Neural crest cell (in vitro differentiated cells): ENCODE results near the gene PIMREG. TPM values are rescaled to one million over a fixed set of nuclear protein-coding genes. Genes with fewer than 3 reads are reported as not detected.
A peak's percentile ranks its signal among the peaks of the same experiment; 100 is the strongest.

Experiments
- DNase-seq: peaks from one replicate; pipeline ENCODE4 v3.0.0; 2021; ENCODE audit warnings: low read depth, mixed read lengths, low spot score
- H3K27ac Mint-ChIP-seq: one replicate; pipeline ENCODE4 v1.8.0; 2021; ENCODE audit warnings: mild to moderate bottlenecking, mixed read lengths; ENCODE audit not compliant: unreplicated experiment
- H3K27me3 Mint-ChIP-seq: 2 replicates; pipeline ENCODE4 v1.8.0; 2021; ENCODE audit warnings: low read depth, mild to moderate bottlenecking, mixed read lengths
- H3K36me3 Mint-ChIP-seq: 2 replicates; pipeline ENCODE4 v1.8.0; 2021; ENCODE audit warnings: low read depth, mild to moderate bottlenecking, mixed read lengths
- H3K4me1 Mint-ChIP-seq: 2 replicates; pipeline ENCODE4 v1.8.0; 2021; ENCODE audit warnings: mixed read lengths
- H3K4me3 Mint-ChIP-seq: one replicate; pipeline ENCODE4 v1.8.0; 2021; ENCODE audit warnings: mild to moderate bottlenecking, mixed read lengths
- H3K9me3 Mint-ChIP-seq: 2 replicates; pipeline ENCODE4 v1.8.0; 2021; ENCODE audit warnings: mixed read lengths
- CTCF ChIP-seq: fragments of 200-600 bp; sonication (generic); conservative IDR thresholded peaks from 2 replicates; pipeline ENCODE4 v1.5.0; 2021; ENCODE audit warnings: antibody characterized with exemption, mild to moderate bottlenecking
- total RNA-seq: library from RNA; stranded (reverse); gene quantifications from 2 replicates; pipeline ENCODE4 v1.2.1, GENCODE V29; 2021

The PIMREG gene
- total RNA-seq, 1 donor from 2014 or later, result 115 TPM

GRCh38 chr17:6449307-6449706, 5.1 kb downstream of the PIMREG start:
- peaks cover 58% of the 10 kb centered on the region for H3K4me1 Mint-ChIP-seq
- H3K27ac Mint-ChIP-seq, result no peak overlapping the region
- no peak overlapping the region for H3K4me3 Mint-ChIP-seq
- no peak for TF ChIP-seq CTCF
- no peaks in the 10 kb centered on the region for H3K9me3 Mint-ChIP-seq
- no peak for DNase-seq
- H3K27me3 Mint-ChIP-seq, result peaks cover 2% of the 10 kb centered on the region
- peaks cover 18% of the 10 kb centered on the region for H3K36me3 Mint-ChIP-seq

DNA sequence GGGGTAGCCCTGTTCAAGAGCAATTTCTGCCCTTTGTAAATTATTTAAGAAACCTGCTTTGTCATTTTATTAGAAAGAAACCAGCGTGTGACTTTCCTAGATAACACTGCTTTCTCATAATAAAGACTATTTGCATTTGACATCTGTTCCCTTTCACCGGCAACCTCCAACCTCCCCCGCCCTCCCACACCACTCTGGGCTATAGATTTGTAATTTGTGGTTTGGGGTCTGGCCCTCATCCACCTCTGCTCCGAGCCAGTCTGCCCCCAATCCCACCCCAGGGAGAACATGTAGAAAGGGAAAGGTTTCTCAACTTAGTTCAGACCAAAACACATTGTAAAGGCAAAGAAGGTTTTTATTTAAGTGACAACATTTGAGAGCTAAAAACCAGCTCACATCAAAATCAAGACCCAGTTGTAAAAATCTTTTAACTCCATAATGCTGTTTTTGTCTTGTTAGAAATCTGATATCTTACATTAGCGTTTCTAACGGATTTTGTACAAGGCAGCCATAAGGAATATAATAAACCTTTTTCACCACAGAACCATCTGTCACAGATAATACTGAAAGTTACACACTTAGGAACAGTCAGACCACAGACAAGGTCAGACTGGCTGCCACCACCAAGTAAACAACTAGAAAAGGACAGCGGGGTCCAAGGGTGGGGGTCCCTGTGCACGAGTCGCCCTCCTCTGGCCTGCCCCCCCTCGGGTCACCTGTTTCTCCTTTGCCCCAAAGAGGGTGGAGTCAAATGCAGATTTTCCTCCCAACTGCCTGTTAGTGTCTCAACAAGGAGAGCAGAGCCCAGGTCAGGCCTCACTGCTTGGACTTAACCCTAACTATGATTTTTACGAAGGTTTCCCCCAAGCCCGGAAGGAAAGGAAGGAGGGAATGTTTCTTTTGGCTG, 6.9 kb downstream of the PIMREG start:
- Mint-ChIP-seq H3K4me3 (peak overlapping the region; percentile 27), H3K36me3 (peaks cover 9% of the 10 kb centered on the region), H3K27ac (no peak overlapping the region), H3K9me3 (no peaks in the 10 kb centered on the region), H3K27me3 (peaks cover 5% of the 10 kb centered on the region), H3K4me1 (peaks cover 48% of the 10 kb centered on the region)
- no peak for TF ChIP-seq CTCF
- DNase-seq, result no peak

DNA sequence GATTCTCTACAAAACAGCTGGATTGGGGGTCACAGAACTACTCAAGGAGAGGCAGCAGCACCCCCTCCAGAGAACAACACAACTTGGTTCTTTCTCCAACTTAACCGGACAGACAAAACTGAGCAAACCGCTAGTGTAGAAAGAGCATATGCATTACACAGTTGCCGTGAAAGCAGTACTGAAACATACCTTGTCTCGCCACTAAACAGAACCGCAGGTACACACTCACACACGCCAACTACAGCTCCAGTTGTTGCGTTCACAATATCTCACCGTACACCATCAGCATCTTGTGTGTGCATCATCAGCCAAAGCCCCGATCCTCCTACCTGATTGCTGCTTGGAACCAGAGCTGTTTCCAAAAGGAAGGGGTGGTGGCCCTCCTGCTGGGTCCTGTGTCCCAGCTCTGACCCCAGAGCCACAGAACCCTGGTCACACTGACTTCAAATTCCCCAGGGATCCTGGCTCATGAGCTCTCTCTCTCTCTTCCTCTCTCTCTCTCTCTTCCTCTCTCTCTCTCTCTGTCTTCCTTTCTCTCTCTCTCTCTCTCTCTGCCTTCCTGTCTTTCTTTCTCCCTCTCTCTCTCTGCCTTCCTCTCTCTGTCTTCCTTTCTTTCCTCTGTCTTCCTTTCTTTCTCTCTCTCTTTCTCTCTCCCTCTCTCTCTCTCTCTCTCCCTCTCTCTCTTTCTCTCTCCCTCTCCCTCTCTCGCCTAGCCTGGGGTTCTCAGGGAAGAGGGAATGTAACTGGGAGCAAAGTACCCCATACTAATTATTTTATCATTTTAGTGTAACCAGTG, 8.4 kb downstream of the PIMREG start:
- no peak for DNase-seq
- Mint-ChIP-seq H3K4me3 (peak overlapping the region; percentile 74), H3K36me3 (peaks cover 9% of the 10 kb centered on the region), H3K4me1 (peaks cover 53% of the 10 kb centered on the region), H3K27me3 (peaks cover 11% of the 10 kb centered on the region), H3K9me3 (no peaks in the 10 kb centered on the region), H3K27ac (no peak overlapping the region)
- no peak for TF ChIP-seq CTCF

- Mint-ChIP-seq H3K4me1 (peaks cover 53% of the 10 kb centered on the region), H3K4me3 (peak overlapping the region; percentile 79), H3K27ac (no peak overlapping the region), H3K9me3 (no peaks in the 10 kb centered on the region), H3K27me3 (peaks cover 11% of the 10 kb centered on the region), H3K36me3 (peaks cover 7% of the 10 kb centered on the region)
- no peak for TF ChIP-seq CTCF
- no peak for DNase-seq
These were observed 9.2 kb downstream of the PIMREG start for GRCh38 chr17:6453279-6454024.
